HG03457 (cell line): Measurements from ENCODE around the gene MYH15.

Experiments
- ATAC-seq: cut with Tn5 transposase; IDR thresholded peaks from one replicate; pipeline ENCODE4 v1.9.1; 2021; ENCODE audit warnings: moderate number of reproducible peaks; ENCODE audit not compliant: unreplicated experiment

MYH15 gene

GRCh38 chr3:108473711-108474110, 36.7 kb downstream of the MYH15 start:
- no peak for ATAC-seq

GRCh38 chr3:108472001-108472591, 38.3 kb downstream of the MYH15 start:
- no peak for ATAC-seq

GRCh38 chr3:108471426-108471825, 39.0 kb downstream of the MYH15 start:
- ATAC-seq, result no peak

GRCh38 chr3:108469126-108469525, 41.3 kb downstream of the MYH15 start:
- ATAC-seq, result no peak

GRCh38 chr3:108468577-108468976, 41.8 kb downstream of the MYH15 start:
- no peak for ATAC-seq

GRCh38 chr3:108462899-108463298, 47.5 kb downstream of the MYH15 start:
- no peak for ATAC-seq

GRCh38 chr3:108461661-108462111, 48.7 kb downstream of the MYH15 start:
- no peak for ATAC-seq

GRCh38 chr3:108459225-108459624, 51.2 kb downstream of the MYH15 start:
- no peak for ATAC-seq

GRCh38 chr3:108455212-108455705, 55.1 kb downstream of the MYH15 start:
- no peak for ATAC-seq

GRCh38 chr3:108453565-108453964, 56.8 kb downstream of the MYH15 start:
- no peak for ATAC-seq

GRCh38 chr3:108450444-108450843, 60.0 kb downstream of the MYH15 start:
- no peak for ATAC-seq

GRCh38 chr3:108448593-108448992, 61.8 kb downstream of the MYH15 start:
- peak; percentile 63 for ATAC-seq

GRCh38 chr3:108447096-108447847, 63.1 kb downstream of the MYH15 start:
- no peak for ATAC-seq

GRCh38 chr3:108442281-108442680, 68.1 kb downstream of the MYH15 start:
- ATAC-seq, result no peak

GRCh38 chr3:108441518-108441917, 68.9 kb downstream of the MYH15 start:
- ATAC-seq, result no peak

GRCh38 chr3:108441071-108441507, 69.3 kb downstream of the MYH15 start:
- no peak for ATAC-seq

GRCh38 chr3:108438542-108438941, 71.9 kb downstream of the MYH15 start:
- no peak for ATAC-seq

- no peak for ATAC-seq
These were observed 73.0 kb downstream of the MYH15 start for GRCh38 chr3:108437439-108437838.

- ATAC-seq, result no peak
These were observed 76.5 kb downstream of the MYH15 start for GRCh38 chr3:108433928-108434327.

- no peak for ATAC-seq
These were observed 78.0 kb downstream of the MYH15 start for GRCh38 chr3:108432431-108432830.

GRCh38 chr3:108430540-108430939, 79.9 kb downstream of the MYH15 start:
- no peak for ATAC-seq

GRCh38 chr3:108428586-108428985, 81.8 kb downstream of the MYH15 start:
- ATAC-seq, result no peak
